EH (cell line): ENCODE measurements around the gene DOCK1.

Source experiments
- DNase-seq: peaks from one replicate; pipeline ENCODE4 v3.0.0-alpha.2; 2015; ENCODE audit warnings: low read depth

The DOCK1 gene

GRCh38 chr10:127313996-127314700 lies 408.9 kb downstream of the DOCK1 start:
- no peak for DNase-seq

GRCh38 chr10:127314797-127315196 lies 409.6 kb downstream of the DOCK1 start:
- DNase-seq = no peak

GRCh38 chr10:127315888-127316287 lies 410.7 kb downstream of the DOCK1 start:
- no peak for DNase-seq

GRCh38 chr10:127318396-127318795 lies 413.2 kb downstream of the DOCK1 start:
- no peak for DNase-seq

GRCh38 chr10:127319271-127319670 lies 414.0 kb downstream of the DOCK1 start:
- DNase-seq = no peak

- no peak for DNase-seq
These were observed 414.5 kb downstream of the DOCK1 start for GRCh38 chr10:127319691-127320090.

- no peak for DNase-seq
These were observed 414.9 kb downstream of the DOCK1 start for GRCh38 chr10:127320176-127320575.

GRCh38 chr10:127322286-127322685 lies 417.1 kb downstream of the DOCK1 start:
- no peak for DNase-seq

- no peak for DNase-seq
These were observed 420.3 kb downstream of the DOCK1 start for GRCh38 chr10:127325506-127325905.

- DNase-seq = no peak
These were observed 421.7 kb downstream of the DOCK1 start for GRCh38 chr10:127326883-127327282.

- DNase-seq = no peak
These were observed 426.5 kb downstream of the DOCK1 start for GRCh38 chr10:127331696-127332095.

- DNase-seq = no peak
These were observed 427.4 kb downstream of the DOCK1 start for GRCh38 chr10:127332631-127333030.

- DNase-seq = no peak
These were observed 432.6 kb downstream of the DOCK1 start for GRCh38 chr10:127337801-127338200.

GRCh38 chr10:127338399-127339110 lies 433.3 kb downstream of the DOCK1 start:
- DNase-seq = peak; percentile 37

GRCh38 chr10:127343821-127344220 lies 438.6 kb downstream of the DOCK1 start:
- no peak for DNase-seq

- DNase-seq = no peak
These were observed 439.1 kb downstream of the DOCK1 start for GRCh38 chr10:127344346-127344745.

GRCh38 chr10:127345231-127345965 lies 440.2 kb downstream of the DOCK1 start:
- DNase-seq = no peak

- no peak for DNase-seq
These were observed 441.4 kb downstream of the DOCK1 start for GRCh38 chr10:127346604-127347003.

- DNase-seq = no peak
These were observed 442.2 kb downstream of the DOCK1 start for GRCh38 chr10:127347202-127347959.

- DNase-seq = peak; percentile 84
These were observed 444.5 kb downstream of the DOCK1 start for GRCh38 chr10:127349737-127350136.

- DNase-seq = no peak
These were observed 446.3 kb downstream of the DOCK1 start for GRCh38 chr10:127351542-127351941.

GRCh38 chr10:127353544-127353943 lies 448.3 kb downstream of the DOCK1 start:
- DNase-seq = no peak
